ENCODE measurements around the gene BICRAL. TPM values are rescaled to one million over a fixed set of nuclear protein-coding genes. Genes with fewer than 3 reads are reported as not detected.
"Not testable (repeated sequence)": the region's sequence is repeated elsewhere in the genome, so short reads cannot be mapped to it uniquely, and the experiment has no call there.

The BICRAL gene, protein sequence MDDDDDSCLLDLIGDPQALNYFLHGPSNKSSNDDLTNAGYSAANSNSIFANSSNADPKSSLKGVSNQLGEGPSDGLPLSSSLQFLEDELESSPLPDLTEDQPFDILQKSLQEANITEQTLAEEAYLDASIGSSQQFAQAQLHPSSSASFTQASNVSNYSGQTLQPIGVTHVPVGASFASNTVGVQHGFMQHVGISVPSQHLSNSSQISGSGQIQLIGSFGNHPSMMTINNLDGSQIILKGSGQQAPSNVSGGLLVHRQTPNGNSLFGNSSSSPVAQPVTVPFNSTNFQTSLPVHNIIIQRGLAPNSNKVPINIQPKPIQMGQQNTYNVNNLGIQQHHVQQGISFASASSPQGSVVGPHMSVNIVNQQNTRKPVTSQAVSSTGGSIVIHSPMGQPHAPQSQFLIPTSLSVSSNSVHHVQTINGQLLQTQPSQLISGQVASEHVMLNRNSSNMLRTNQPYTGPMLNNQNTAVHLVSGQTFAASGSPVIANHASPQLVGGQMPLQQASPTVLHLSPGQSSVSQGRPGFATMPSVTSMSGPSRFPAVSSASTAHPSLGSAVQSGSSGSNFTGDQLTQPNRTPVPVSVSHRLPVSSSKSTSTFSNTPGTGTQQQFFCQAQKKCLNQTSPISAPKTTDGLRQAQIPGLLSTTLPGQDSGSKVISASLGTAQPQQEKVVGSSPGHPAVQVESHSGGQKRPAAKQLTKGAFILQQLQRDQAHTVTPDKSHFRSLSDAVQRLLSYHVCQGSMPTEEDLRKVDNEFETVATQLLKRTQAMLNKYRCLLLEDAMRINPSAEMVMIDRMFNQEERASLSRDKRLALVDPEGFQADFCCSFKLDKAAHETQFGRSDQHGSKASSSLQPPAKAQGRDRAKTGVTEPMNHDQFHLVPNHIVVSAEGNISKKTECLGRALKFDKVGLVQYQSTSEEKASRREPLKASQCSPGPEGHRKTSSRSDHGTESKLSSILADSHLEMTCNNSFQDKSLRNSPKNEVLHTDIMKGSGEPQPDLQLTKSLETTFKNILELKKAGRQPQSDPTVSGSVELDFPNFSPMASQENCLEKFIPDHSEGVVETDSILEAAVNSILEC
- 7.2 TPM for polyA plus RNA-seq (2013, experiment 1 of 2)
- 7.7 TPM for polyA plus RNA-seq (2013, experiment 2 of 2)

DNA sequence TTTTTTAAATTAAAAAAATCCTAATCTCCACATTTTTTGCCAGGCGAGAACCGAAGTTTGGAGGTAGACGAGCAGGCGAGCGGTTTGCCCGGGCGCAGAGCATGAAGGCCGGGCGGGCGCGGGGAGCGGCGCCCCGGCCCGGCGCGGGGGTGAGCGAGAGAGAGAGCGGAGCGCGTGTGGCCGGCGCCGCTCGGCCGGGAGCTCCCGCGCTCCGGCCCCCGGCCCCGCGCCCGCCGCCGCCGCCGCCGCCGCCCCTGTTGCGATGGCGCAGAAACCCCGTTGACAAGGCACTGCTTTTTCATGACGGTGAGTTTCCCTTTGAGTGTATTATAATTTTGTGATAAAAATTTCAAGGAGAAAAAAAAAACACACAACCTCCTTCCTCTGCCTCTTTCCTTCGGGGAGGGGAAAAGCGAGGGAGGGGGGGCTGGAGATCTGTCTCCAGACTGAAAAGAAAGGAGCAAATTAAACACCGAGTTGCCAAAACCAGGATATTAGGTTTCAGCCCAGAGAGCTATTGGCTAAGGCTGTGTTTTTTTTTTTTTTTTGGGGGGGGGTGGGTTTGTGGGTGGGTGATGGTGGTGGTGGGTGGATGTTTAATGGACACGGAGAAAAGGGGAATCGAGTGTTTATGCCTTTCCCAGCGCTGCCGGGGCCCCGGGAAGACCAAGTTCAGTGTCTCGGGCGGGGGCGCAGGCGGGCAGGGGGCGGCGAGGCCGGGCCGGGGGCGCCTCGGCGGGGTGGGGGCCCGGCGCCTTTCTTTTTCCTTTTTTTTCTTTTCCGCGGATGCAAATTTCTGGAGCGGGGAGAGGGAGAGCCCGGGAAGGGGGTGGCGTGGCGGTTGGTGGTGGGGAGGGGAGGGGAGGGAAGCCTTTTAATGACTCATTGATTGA is at the start of gene BICRAL:
Gene BICRAL (plus strand): TSS at position 257 of the 893 bp plus-strand sequence. CDS start 39,971 bp downstream, outside the sequence.
- peak within 1 kb of the TSS; percentile 80 for H3K4me3 ChIP-seq (ENCODE audit: low read length)
- WGBS = under 1% methylated on average over 64 of the region's 70 CpGs
- no peaks in the 10 kb centered on the region for H3K9me3 ChIP-seq (ENCODE audit: insufficient read depth, low read depth, low read length)
- H3K9ac ChIP-seq (ENCODE audit: low read depth, low read length) = peak within 1 kb of the TSS; percentile 100
- peaks cover 33% of the 10 kb centered on the region for H3K4me1 ChIP-seq (ENCODE audit: insufficient read depth, low read length)
- H3K36me3 ChIP-seq (ENCODE audit: insufficient read depth, low read length) = no peaks in the 10 kb centered on the region
- no peaks in the 10 kb centered on the region for H3K27me3 ChIP-seq (ENCODE audit: insufficient read depth, low read length)
- peak within 1 kb of the TSS; percentile 100 for H3K27ac ChIP-seq (ENCODE audit: low read depth, low read length)

DNA sequence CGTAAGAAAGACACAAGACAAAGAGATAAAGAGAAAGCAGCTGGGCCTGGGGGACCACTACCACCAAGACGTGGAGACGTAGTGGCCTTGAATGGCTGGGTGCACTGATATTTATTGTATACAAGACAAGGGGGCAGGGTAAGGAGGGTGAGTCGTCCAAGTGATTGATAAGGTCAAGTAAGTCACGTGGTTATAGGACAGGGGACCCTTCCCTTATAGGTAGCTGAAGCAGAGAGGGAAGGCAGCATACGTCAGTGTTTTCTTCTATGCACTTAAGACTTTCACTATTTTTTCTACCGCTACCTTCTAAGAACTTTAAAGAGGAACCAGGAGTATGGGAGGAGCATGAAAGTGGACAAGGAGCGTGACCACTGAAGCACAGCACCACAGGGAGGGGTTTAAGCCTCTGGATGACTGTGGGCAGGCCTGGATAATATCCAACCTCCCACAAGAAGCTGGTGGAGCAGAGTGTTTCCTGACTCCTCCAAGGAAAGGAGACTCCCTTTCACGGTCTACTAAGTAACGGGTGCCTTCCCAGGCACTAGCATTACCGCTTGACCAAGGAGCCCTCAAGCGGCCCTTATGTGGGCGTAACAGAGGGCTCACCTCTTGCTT is 47.9 kb upstream of the BICRAL start:
- 95% methylated on average over 13 of the region's 13 CpGs for WGBS
- H3K36me3 ChIP-seq (ENCODE audit: insufficient read depth, low read length); H3K27me3 ChIP-seq (ENCODE audit: insufficient read depth, low read length); H3K27ac ChIP-seq (ENCODE audit: low read depth, low read length); H3K9ac ChIP-seq (ENCODE audit: low read depth, low read length); H3K4me3 ChIP-seq (ENCODE audit: low read length); H3K9me3 ChIP-seq (ENCODE audit: insufficient read depth, low read depth, low read length); H3K4me1 ChIP-seq (ENCODE audit: insufficient read depth, low read length): not testable (repeated sequence)

DNA sequence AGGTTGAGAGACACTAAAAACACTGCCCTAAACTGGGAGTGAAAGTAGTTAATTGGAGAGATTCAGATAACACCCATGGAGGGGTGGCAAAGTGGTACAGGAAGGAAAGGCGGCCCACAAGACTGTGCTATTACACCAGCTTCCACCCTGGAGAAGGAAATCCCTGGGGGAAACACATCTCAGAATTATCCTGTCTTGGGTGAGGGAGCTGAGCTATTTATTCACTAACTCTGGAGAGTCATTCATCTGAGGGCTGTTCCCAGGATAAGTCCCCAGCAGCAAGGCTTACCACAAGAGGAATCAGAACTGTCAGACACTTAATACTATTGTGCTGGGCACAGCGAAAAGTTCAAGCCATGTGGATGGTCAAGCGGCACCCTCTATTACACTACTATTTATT is 45.9 kb upstream of the BICRAL start:
- Histone ChIP-seq H3K36me3 (ENCODE audit: insufficient read depth, low read length) (no peaks in the 10 kb centered on the region), H3K27me3 (ENCODE audit: insufficient read depth, low read length) (no peaks in the 10 kb centered on the region), H3K9me3 (ENCODE audit: insufficient read depth, low read depth, low read length) (no peaks in the 10 kb centered on the region), H3K4me1 (ENCODE audit: insufficient read depth, low read length) (no peaks in the 10 kb centered on the region), H3K9ac (ENCODE audit: low read depth, low read length) (no peak overlapping the region), H3K4me3 (ENCODE audit: low read length) (no peak overlapping the region), H3K27ac (ENCODE audit: low read depth, low read length) (no peak overlapping the region)
- 95% methylated on average over 3 of the region's 3 CpGs for WGBS

DNA sequence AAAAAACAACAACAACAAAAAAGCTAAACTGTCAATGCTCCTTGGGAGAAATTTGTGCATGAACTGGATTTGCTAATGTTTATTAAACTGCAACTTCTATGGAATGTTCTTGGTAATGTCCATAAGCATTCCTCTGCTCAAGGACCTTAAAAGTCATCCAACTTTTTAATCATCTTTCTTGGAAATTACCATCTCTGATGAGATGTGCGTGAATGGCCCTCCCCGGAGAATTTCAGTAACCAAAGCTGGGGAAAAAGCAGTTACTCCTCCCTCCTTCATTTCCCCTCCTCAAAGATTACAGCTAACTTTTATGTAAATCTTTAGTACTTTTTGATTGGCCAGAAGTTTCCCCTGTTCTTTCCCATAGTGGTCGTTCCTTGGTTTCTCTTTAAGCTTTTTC is 41.1 kb upstream of the BICRAL start:
- Histone ChIP-seq H3K9ac (ENCODE audit: low read depth, low read length) (no peak overlapping the region), H3K9me3 (ENCODE audit: insufficient read depth, low read depth, low read length) (no peaks in the 10 kb centered on the region), H3K36me3 (ENCODE audit: insufficient read depth, low read length) (no peaks in the 10 kb centered on the region), H3K4me3 (ENCODE audit: low read length) (no peak overlapping the region), H3K27me3 (ENCODE audit: insufficient read depth, low read length) (no peaks in the 10 kb centered on the region), H3K27ac (ENCODE audit: low read depth, low read length) (no peak overlapping the region), H3K4me1 (ENCODE audit: insufficient read depth, low read length) (no peaks in the 10 kb centered on the region; the same call in 1 of the 2 replicates)
- 98% methylated on average over 3 of the region's 3 CpGs for WGBS

DNA sequence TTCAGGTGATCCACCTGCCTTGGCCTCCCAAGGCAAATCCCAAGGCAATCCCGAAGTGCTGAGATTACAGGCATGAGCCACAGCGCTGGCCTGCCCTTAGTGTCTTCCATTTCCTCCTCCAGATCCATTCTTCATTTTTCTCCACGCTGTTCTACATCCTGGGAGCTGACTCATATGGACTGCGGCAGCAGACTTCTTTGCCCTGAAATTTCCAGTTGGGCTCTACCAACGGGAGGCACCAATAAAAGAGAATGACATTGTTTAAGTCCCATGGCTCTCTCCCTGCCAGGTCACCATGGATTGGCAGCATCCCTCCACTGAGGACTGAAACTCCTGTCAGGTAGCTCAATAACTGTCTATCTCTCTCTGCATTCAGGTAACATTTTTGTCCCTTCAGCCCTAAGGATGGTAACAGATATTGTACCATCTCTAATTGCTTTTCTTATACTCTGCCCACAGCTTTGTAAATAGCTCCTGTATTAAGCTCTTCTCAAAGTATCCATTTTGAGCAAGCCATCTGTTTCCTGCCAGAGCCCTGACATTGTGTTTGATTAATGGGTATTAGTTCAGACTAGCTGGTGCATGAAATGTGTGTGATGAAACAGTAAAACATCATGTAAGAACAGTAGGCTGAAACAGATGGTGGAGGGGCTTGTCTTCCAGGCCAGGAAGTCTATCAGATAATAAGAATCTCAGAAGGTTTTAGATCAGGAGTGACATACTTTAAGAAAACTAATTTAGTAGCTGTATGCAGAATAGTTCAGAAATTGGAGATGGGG is 39.5 kb upstream of the BICRAL start:
- WGBS = 86% methylated on average over 5 of the region's 5 CpGs
- H3K9me3 ChIP-seq (ENCODE audit: insufficient read depth, low read depth, low read length) = no peaks in the 10 kb centered on the region
- H3K4me1 ChIP-seq (ENCODE audit: insufficient read depth, low read length) = no peaks in the 10 kb centered on the region; the same call in 1 of the 2 replicates
- H3K9ac ChIP-seq (ENCODE audit: low read depth, low read length) = no peak overlapping the region
- no peak overlapping the region for H3K4me3 ChIP-seq (ENCODE audit: low read length)
- H3K27ac ChIP-seq (ENCODE audit: low read depth, low read length) = no peak overlapping the region
- H3K36me3 ChIP-seq (ENCODE audit: insufficient read depth, low read length) = no peaks in the 10 kb centered on the region
- H3K27me3 ChIP-seq (ENCODE audit: insufficient read depth, low read length) = no peaks in the 10 kb centered on the region

DNA sequence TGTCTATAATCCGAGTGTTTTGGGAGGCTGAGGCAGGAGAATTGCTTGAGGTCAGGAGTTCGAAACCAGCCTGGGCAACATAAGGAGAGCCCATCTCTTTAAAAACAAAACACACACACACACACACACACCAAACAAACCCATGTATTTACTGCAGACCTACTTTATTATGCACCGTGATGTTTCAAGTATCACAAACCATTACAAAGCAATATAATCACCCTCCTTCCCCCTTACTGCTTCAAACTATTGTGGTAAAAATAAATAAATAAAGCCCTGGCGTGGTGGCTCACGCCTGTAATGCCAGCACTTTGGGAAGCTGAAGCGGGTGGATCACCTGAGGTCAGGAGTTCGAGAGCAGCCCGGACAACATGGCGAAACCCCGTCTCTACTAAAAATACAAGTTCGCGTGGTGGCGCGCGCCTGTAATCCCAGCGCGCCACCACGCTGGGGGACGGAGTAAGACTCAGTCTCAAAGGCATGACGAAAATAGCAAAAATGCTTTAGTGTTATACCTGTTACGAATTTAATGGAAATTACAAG is 37.4 kb upstream of the BICRAL start:
- Histone ChIP-seq H3K9me3 (ENCODE audit: insufficient read depth, low read depth, low read length) (no peaks in the 10 kb centered on the region), H3K4me3 (ENCODE audit: low read length) (peak overlapping the region; percentile 87), H3K36me3 (ENCODE audit: insufficient read depth, low read length) (no peaks in the 10 kb centered on the region), H3K27ac (ENCODE audit: low read depth, low read length) (no peak overlapping the region), H3K9ac (ENCODE audit: low read depth, low read length) (no peak overlapping the region), H3K4me1 (ENCODE audit: insufficient read depth, low read length) (peaks cover 7% of the 10 kb centered on the region), H3K27me3 (ENCODE audit: insufficient read depth, low read length) (no peaks in the 10 kb centered on the region)
- 74% methylated on average over 21 of the region's 21 CpGs for WGBS

DNA sequence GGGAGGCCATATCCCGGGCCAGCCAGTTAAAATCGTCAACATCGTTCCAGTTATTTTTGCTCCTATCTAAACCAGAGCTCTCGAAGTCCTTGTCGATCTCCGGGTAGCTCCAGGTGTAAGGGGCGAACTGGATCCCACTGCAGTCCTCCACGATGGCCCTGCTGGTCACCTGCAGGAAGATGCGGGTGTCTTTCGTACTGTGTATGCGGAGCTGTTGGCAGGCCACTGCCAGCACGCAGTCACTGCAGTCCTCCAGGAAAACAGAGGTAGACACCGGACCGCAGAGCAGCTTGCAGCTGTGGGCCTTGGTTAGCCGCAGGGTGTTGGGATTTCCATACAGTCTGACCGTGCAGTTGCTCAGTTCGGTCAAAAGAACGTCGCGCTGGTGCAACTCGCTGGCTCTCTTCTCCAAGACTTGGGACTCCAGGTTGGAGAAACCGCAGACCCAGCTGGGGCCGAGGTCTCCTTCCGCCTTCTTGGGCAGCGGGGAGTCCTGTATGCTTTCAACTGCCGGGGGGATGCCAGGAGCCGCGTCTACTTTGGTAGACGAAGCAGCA is 36.7 kb upstream of the BICRAL start:
- Histone ChIP-seq H3K4me1 (ENCODE audit: insufficient read depth, low read length) (peaks cover 7% of the 10 kb centered on the region), H3K36me3 (ENCODE audit: insufficient read depth, low read length) (no peaks in the 10 kb centered on the region), H3K9ac (ENCODE audit: low read depth, low read length) (peak overlapping the region; percentile 82), H3K27me3 (ENCODE audit: insufficient read depth, low read length) (no peaks in the 10 kb centered on the region), H3K4me3 (ENCODE audit: low read length) (peak overlapping the region; percentile 87), H3K27ac (ENCODE audit: low read depth, low read length) (peak overlapping the region; percentile 88; the same call in 1 of the 2 replicates), H3K9me3 (ENCODE audit: insufficient read depth, low read depth, low read length) (no peaks in the 10 kb centered on the region)
- 2% methylated on average over 29 of the region's 29 CpGs for WGBS

DNA sequence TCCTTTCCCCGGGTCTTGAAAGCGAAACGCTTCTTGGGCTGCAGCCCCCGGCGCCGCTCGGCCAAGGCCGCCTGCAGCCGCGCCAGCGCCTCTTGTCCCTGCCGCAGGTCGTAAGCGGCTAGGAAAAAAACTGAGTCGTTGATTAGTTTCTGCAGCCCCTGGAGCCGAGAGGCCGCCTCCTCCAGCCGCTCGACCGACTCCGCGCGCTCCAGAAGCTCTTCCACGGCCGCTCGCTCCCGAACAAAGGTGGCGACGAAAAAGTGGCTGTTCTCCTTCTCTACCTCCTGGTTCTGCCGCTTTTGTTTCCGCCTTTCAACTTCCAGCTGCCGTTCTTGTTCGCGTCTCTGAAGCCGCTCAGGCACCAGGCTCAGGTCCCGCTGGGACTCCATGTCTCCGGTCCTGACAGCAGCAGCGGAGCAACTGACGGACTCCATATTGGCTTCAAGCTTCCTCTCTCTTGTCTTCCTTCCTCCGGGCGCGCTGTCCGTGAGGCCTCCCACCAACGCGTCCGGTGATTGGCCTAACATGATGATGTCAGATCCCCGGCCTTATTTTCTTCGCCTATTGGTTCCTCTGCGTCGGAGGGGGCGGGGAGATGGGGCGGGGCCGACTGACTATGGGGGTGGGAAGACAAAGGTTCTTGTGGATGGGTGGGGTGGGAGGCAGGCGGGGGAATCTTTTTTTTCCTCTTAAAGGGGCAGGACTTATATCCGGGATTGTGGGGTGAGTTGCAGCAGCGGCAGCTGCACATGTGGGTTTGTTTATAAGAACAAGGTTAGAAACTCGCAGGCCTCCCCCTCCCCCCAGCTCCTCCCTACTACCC is 36.0 kb upstream of the BICRAL start, which contains the start of gene TBCC:
Gene TBCC (minus strand): TSS at position 464 of the 823 bp plus-strand sequence. CDS start 30 bp downstream, at position 434.
- under 1% methylated on average over 55 of the region's 57 CpGs for WGBS
- H3K27ac ChIP-seq (ENCODE audit: low read depth, low read length) = peak within 1 kb of the TSS; percentile 99
- peak within 1 kb of the TSS; percentile 87 for H3K4me3 ChIP-seq (ENCODE audit: low read length)
- H3K4me1 ChIP-seq (ENCODE audit: insufficient read depth, low read length) = peaks cover 7% of the 10 kb centered on the region
- H3K9me3 ChIP-seq (ENCODE audit: insufficient read depth, low read depth, low read length) = no peaks in the 10 kb centered on the region
- H3K36me3 ChIP-seq (ENCODE audit: insufficient read depth, low read length) = no peaks in the 10 kb centered on the region
- no peaks in the 10 kb centered on the region for H3K27me3 ChIP-seq (ENCODE audit: insufficient read depth, low read length)
- peak within 1 kb of the TSS; percentile 94 for H3K9ac ChIP-seq (ENCODE audit: low read depth, low read length)

Measured in HUES64 (cell line).